Liver (tissue), 9 donors: ENCODE results near the gene NLK. TPM values are rescaled to one million over a fixed set of nuclear protein-coding genes. Genes with fewer than 3 reads are reported as not detected.
A peak's percentile ranks its signal among the peaks of the same experiment; 100 is the strongest.

Experiments used
- DNase-seq: peaks from one replicate; pipeline ENCODE4 v3.0.0-alpha.2; 2017; ENCODE audit warnings: low spot score
- H3K27ac ChIP-seq, 2 donors: one replicate each; pipeline ENCODE4 v1.7.0; 2013; ENCODE audit warnings: inconsistent platforms in 2 of 2, low read length in 2 of 2, control low read depth in 1 of 2, low read depth in 1 of 2, mild to moderate bottlenecking in 1 of 2
- H3K27me3 ChIP-seq, 4 donors: one replicate each; pipeline versions ENCODE4 v1.6.1 to v1.7.0; 2013; ENCODE audit warnings: low read length in 3 of 4, inconsistent platforms in 1 of 4, mild to moderate bottlenecking in 1 of 4, moderate library complexity in 1 of 4; ENCODE audit not compliant: control insufficient read depth in 4 of 4, insufficient read depth in 4 of 4
- H3K36me3 ChIP-seq, 4 donors: one replicate each; pipeline versions ENCODE4 v1.6.1 to v1.7.0; 2013; ENCODE audit warnings: low read length in 3 of 4, mild to moderate bottlenecking in 3 of 4, low read depth in 1 of 4, moderate library complexity in 1 of 4; ENCODE audit not compliant: control insufficient read depth in 4 of 4, insufficient read depth in 3 of 4
- H3K4me1 ChIP-seq, 4 donors: one replicate each; pipeline versions ENCODE4 v1.6.1 to v1.7.0; 2013; ENCODE audit warnings: low read length in 3 of 4, mild to moderate bottlenecking in 3 of 4, moderate library complexity in 1 of 4; ENCODE audit not compliant: control insufficient read depth in 4 of 4, insufficient read depth in 4 of 4
- H3K4me3 ChIP-seq, 3 donors: one replicate each; pipeline versions ENCODE4 v1.6.1 to v1.7.0; 2013; ENCODE audit warnings: low read length in 3 of 3, control low read depth in 1 of 3, low read depth in 1 of 3, mild to moderate bottlenecking in 1 of 3
- H3K9ac ChIP-seq, 2 donors: one replicate each; pipeline ENCODE4 v1.7.0; 2013; ENCODE audit warnings: low read length in 2 of 2, mild to moderate bottlenecking in 2 of 2, moderate library complexity in 2 of 2, control low read depth in 1 of 2, low read depth in 1 of 2
- H3K9me3 ChIP-seq, 4 donors: one replicate each; pipeline versions ENCODE4 v1.6.1 to v1.7.0; 2013; ENCODE audit warnings: low read length in 3 of 4; ENCODE audit not compliant: control insufficient read depth in 4 of 4
- CTCF ChIP-seq: fragments of 150-350 bp; IDR thresholded peaks from 2 replicates; pipeline ENCODE4 v1.5.1; 2017; ENCODE audit warnings: improper control_type of control experiment, low read depth, low read length; ENCODE audit not compliant: missing input control
- FOXA1 ChIP-seq: IDR thresholded peaks from 2 replicates; pipeline ENCODE4 v1.6.1; 2016; ENCODE audit warnings: antibody characterized with exemption
- FOXA2 ChIP-seq: IDR thresholded peaks from 2 replicates; pipeline ENCODE4 v1.6.1; 2016; ENCODE audit warnings: antibody characterized with exemption
- HNF4A ChIP-seq, 2 donors: conservative IDR thresholded peaks; 2 replicates each; pipeline ENCODE4 v1.6.1; 2016; ENCODE audit warnings: antibody characterized with exemption in 2 of 2, mild to moderate bottlenecking in 2 of 2
- HNF4G ChIP-seq: IDR thresholded peaks from 2 replicates; pipeline ENCODE4 v1.6.1; 2016; ENCODE audit warnings: antibody characterized with exemption
- JUND ChIP-seq, 2 donors: IDR thresholded peaks; 2 replicates each; pipeline ENCODE4 v1.6.1; 2016; ENCODE audit warnings: antibody characterized with exemption in 2 of 2
- NR2F2 ChIP-seq: IDR thresholded peaks from 2 replicates; pipeline ENCODE4 v1.6.1; 2016; ENCODE audit warnings: antibody characterized with exemption
- RAD21 ChIP-seq, 2 donors: IDR thresholded peaks; 2 replicates each; pipeline ENCODE4 v1.6.1; 2016; ENCODE audit warnings: antibody characterized with exemption in 2 of 2, mild to moderate bottlenecking in 2 of 2
- RXRA ChIP-seq, 2 donors: IDR thresholded peaks; 2 replicates each; pipeline ENCODE4 v1.6.1; 2017 to 2018; ENCODE audit warnings: antibody characterized with exemption in 2 of 2, mild to moderate bottlenecking in 1 of 2
- SP1 ChIP-seq: IDR thresholded peaks from 2 replicates; pipeline ENCODE4 v1.6.1; 2018; ENCODE audit warnings: antibody characterized with exemption, mild to moderate bottlenecking
- WGBS: extraction: QIAGEN DNeasy Blood & Tissue Kit; methylation state at CpG from one replicate; pipeline ENCODE4 v1.1.7; 2013; 5-methylcytosine and 5-hydroxymethylcytosine counted together
- polyA plus RNA-seq, 2 donors: library from polyadenylated mRNA; stranded (reverse) in 1 of 2; unstranded in 1 of 2; fragments of 200-250 nt in 1 of 2; fragments of >200 nt in 1 of 2; fragmentation: Nextera tagmentation in 1 of 2; extraction: Ambion mirVana in 1 of 2; gene quantifications; one replicate each; pipeline versions ENCODE4 v1.2.1 to v1.2.3, GENCODE V29; 2013 to 2015
- total RNA-seq, 2 donors: library from RNA; depleted of rRNA; stranded (reverse); fragments of >200 nt; gene quantifications; one replicate each; pipeline ENCODE4 v1.2.3, GENCODE V29; 2014
- TF ChIP-seq, protein P1 (sequence below): IDR thresholded peaks from 2 replicates; pipeline ENCODE4 v1.6.1; 2016; ENCODE audit warnings: antibody characterized with exemption
- TF ChIP-seq, protein P2 (sequence below): IDR thresholded peaks from 2 replicates; pipeline ENCODE4 v1.6.1; 2016; ENCODE audit warnings: antibody characterized with exemption
- TF ChIP-seq, protein P3 (sequence below): IDR thresholded peaks from 2 replicates; pipeline ENCODE4 v1.6.1; 2016; ENCODE audit warnings: antibody characterized with exemption, mild to moderate bottlenecking
- donor health status: healthy.
- donor health status: healthy.
- donor health status: healthy.
- donor health status: healthy.
- donor health status: healthy.

The NLK gene
- total and polyA plus RNA-seq, 4 donors, result 4.4 to 17.4 (median 9.2) TPM

- TF ChIP-seq JUND (IDR thresholded peaks at IDR 0.05), result no peak
- TF ChIP-seq, protein P1, sequence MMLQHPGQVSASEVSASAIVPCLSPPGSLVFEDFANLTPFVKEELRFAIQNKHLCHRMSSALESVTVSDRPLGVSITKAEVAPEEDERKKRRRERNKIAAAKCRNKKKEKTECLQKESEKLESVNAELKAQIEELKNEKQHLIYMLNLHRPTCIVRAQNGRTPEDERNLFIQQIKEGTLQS, result no peak
- TF ChIP-seq FOXA2, result no peak
- no peak for TF ChIP-seq RXRA (IDR thresholded peaks at IDR 0.05)
- no peak for TF ChIP-seq NR2F2
- TF ChIP-seq, protein P2, sequence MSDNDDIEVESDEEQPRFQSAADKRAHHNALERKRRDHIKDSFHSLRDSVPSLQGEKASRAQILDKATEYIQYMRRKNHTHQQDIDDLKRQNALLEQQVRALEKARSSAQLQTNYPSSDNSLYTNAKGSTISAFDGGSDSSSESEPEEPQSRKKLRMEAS, result no peak
- TF ChIP-seq CTCF, result no peak
- no peak for TF ChIP-seq HNF4G
- Histone ChIP-seq H3K9me3 (no peaks in the 10 kb centered on the region), H3K9ac (no peak overlapping the region), H3K36me3 (no peaks in the 10 kb centered on the region), H3K27ac (no peak overlapping the region), H3K4me3 (no peak overlapping the region), H3K4me1 (peaks cover 11 to 30% (median 12%) of the 10 kb centered on the region in 4 donors), H3K27me3 (no peaks in the 10 kb centered on the region)
- no peak for DNase-seq
- 81% methylated on average over 3 of the region's 3 CpGs for WGBS
Observed at GRCh38 chr17:28078341-28079229, 36.1 kb downstream of the NLK start.

DNA sequence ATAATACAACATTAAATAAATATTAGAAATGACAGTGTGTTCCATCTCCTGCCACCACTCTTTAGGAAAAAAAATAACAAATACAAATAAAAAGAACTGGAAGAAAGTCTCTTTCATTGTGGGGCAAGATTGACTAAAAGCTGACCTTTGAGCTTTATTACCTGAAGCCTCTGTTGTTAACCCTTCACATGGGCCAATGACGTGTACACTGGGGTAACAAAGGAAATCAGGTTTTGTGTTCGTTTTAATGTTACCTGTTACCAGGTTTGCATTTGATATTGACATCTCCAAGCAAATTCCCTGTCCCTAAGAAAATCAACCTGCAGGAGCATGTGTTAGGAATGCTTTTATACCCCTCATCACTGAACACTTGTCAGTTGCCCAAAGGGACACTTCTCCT is 39.0 kb downstream of the NLK start:
- Histone ChIP-seq H3K4me1 (peaks cover 11 to 30% (median 12%) of the 10 kb centered on the region in 4 donors), H3K27ac (no peak overlapping the region), H3K9ac (no peak overlapping the region), H3K4me3 (no peak overlapping the region), H3K36me3 (no peaks in the 10 kb centered on the region), H3K9me3 (no peaks in the 10 kb centered on the region), H3K27me3 (no peaks in the 10 kb centered on the region)
- WGBS, result 46% methylated on average over 2 of the region's 2 CpGs
- TF ChIP-seq SP1 (no peak), HNF4G (peak; percentile 51), RXRA (IDR thresholded peaks at IDR 0.05) (peak in 1 of 2 donors; percentile 23), JUND (IDR thresholded peaks at IDR 0.05) (no peak), FOXA1 (no peak), NR2F2 (peak; percentile 8), RAD21 (IDR thresholded peaks at IDR 0.05) (no peak), HNF4A (conservative IDR thresholded peaks at IDR 0.05) (peak; percentile 73 to 83)
- no peak for DNase-seq

DNA sequence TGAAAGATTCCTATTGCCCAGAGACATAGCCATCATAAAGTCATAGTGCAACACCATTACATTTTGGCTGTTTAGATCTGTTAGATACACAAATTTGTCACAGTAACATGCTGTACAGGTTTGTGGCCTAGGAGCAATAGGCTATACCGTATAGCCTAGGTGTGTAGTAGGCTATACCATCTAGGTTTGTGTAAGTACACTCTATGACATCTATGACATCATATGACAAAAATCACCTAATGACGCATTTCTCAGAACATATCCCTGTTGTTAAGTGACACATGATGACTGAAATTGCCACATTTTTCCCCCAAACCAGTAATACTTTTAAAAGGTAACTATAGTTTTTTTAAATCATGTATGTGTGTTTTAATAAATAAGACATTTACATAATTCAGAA is 43.3 kb downstream of the NLK start:
- DNase-seq, result no peak
- no peaks in the 10 kb centered on the region for H3K27me3 ChIP-seq
- TF ChIP-seq, protein P3, sequence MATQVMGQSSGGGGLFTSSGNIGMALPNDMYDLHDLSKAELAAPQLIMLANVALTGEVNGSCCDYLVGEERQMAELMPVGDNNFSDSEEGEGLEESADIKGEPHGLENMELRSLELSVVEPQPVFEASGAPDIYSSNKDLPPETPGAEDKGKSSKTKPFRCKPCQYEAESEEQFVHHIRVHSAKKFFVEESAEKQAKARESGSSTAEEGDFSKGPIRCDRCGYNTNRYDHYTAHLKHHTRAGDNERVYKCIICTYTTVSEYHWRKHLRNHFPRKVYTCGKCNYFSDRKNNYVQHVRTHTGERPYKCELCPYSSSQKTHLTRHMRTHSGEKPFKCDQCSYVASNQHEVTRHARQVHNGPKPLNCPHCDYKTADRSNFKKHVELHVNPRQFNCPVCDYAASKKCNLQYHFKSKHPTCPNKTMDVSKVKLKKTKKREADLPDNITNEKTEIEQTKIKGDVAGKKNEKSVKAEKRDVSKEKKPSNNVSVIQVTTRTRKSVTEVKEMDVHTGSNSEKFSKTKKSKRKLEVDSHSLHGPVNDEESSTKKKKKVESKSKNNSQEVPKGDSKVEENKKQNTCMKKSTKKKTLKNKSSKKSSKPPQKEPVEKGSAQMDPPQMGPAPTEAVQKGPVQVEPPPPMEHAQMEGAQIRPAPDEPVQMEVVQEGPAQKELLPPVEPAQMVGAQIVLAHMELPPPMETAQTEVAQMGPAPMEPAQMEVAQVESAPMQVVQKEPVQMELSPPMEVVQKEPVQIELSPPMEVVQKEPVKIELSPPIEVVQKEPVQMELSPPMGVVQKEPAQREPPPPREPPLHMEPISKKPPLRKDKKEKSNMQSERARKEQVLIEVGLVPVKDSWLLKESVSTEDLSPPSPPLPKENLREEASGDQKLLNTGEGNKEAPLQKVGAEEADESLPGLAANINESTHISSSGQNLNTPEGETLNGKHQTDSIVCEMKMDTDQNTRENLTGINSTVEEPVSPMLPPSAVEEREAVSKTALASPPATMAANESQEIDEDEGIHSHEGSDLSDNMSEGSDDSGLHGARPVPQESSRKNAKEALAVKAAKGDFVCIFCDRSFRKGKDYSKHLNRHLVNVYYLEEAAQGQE, result no peak
- TF ChIP-seq CTCF (no peak), FOXA2 (no peak)
- TF ChIP-seq, protein P1, result no peak
- peaks cover 8 to 24% (median 12%) of the 10 kb centered on the region in 4 donors for H3K4me1 ChIP-seq
- H3K9ac ChIP-seq, result no peak overlapping the region
- H3K4me3 ChIP-seq, result no peak overlapping the region
- H3K36me3 ChIP-seq, result no peaks in the 10 kb centered on the region
- H3K27ac ChIP-seq, result no peak overlapping the region
- H3K9me3 ChIP-seq, result no peaks in the 10 kb centered on the region
- WGBS, result 97% methylated on average over 2 of the region's 2 CpGs
